SHP77 (cell line): Measurements from ENCODE around the gene TNFRSF13B.
A peak's percentile ranks its signal among the peaks of the same experiment; 100 is the strongest.

ENCODE experiments used
- DNase-seq, 2 experiments: peaks; one replicate each; lab custom pipeline; 2025; lab: John Stamatoyannopoulos, UW

The TNFRSF13B gene

DNA sequence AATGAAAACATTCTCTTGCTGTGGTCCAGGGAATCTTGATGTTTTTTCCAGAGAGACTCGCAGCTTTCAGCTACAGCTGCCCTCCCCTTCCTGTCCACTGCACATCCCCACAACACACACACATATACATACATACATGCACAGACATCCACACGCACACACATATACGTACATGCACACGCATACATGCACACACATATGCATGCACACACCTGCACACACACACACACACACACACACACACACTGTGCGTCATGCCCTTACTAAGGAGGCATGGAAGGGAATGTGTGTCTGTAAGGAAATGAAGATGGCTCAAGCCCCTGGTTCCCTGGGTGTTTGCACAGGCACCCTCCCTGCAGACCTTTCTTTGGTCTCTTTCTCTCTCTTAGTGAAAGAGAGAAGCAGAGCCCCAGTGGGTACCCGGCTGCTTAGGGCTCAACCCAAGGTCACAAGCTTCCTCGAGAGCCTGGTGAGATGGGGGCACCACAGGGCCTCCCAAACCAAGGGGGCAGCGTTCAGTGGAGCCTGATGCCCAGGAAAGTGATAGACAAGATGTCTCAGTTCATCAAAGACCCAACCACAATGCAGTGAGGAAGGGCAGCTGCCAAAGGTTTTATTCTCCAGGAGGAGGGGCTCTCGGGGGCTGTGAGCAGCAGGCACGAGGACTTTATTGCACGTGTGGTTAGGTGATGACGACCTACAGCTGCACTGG lies 33.3 kb downstream of the TNFRSF13B start:
- DNase-seq: peak; percentile 61 to 89

DNA sequence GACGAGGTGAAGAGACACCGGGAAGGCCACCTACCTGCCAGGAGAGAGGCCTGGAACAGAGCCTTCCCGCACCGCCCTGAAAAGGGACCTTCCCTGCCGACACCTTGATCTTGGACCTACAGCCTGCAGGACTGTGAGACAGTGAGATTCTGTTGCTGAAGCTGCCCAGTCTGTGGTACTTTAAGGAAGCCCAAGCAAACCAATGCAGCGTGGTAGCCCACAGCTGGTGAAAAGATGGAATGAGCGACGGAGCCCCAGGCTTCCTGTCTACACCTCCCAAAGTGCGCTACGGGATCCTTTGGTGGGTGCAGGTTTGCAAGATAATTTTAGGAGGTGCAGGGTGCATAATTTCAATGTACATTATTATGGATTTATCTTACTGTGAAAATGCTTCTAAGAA lies 33.9 kb downstream of the TNFRSF13B start:
- DNase-seq: no peak

DNA sequence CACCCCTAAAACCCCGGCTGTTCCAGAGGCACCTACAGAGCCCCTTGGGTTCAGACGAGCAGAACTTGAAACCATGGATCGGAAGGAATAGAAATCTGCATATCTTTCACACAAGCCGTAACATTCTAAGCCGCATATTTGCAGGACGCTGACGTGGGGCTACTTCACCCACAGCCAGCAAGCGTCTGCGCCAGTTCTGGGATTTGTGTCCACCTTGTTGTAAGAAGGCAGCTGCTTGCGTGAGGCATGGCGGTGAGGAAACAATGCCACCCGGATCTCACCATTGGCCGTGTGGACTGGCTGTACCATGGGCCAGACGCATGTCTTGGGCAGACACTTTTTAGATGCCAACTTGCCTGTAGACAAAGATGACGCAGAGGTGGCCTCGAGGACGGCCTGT lies 34.5 kb downstream of the TNFRSF13B start:
- no peak for DNase-seq

DNA sequence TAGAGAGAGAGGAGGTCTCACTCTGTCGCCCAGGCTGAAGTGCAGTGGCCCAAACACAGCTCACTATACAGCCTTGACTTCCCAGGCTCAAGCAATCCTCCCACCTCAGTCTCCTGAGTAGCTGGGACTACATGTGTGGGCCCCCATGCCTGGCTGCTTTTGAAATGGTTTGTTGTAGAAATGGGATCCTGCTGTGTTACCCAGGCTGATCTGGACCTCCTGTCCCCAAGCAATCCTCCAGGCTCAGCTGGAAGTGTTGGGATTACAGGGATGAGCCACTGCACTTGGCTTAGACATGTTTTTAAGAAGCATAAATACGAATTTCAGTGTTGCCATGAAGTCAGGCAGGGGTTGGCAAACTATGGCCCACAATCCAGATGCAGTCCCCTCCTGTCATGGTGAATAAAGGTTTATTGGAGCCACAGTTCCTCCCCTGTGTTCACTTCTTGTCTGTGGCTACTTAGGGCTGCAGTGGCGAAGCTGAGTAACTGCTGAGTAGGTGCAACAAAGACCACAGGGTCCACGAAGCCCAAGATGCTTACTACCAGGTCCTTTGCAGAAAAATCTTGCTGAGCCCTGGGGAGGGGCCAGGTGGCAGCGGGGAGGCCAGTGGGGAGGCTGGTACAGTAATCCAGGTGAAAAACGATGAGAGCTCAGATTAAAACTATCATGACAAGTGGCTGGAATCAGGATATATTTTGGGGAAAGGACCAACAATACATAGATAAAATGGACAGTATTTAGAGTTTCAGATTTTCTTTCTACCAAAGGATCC lies 35.2 kb downstream of the TNFRSF13B start:
- DNase-seq: no peak

DNA sequence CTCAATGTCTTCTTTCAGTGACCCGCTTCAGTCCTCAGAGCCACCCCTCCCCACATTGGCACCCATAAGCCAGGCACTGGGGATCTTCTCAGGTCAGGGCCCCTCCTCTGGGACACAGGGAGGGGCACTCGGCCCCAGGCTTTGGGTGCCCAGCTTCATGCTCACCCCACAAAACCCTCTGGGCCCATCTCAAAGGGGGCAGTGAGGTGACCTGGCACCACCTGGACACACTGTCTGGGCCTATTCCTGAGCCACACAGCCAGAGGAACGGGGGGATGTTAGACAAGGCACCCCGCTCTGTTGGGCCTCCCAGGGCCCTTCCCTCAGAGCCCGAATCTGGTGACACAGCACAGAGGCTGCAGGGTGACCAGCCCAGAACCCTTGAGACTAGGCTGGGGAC lies 36.1 kb downstream of the TNFRSF13B start:
- DNase-seq: no peak

DNA sequence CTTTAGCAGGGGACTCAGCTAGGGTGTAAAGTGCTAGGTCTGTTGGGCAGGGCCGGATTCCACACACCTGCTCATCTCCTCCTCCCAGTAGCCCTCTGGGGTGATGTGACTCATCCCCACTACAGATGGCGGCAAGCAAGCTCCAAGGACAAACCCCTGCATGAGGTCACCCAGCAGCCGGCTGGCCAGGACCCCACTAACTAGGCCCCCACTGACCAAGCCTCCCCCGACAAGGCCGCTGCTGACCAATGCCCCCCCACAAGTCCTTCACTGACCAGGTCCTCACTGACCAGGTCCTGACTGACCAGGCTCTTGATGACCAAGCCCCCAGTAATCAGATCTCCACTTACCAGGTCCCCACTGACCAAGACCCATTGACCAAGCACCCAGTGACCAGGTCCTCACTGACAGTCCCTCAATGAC lies 36.7 kb downstream of the TNFRSF13B start:
- peak; percentile 73 to 93 for DNase-seq

DNA sequence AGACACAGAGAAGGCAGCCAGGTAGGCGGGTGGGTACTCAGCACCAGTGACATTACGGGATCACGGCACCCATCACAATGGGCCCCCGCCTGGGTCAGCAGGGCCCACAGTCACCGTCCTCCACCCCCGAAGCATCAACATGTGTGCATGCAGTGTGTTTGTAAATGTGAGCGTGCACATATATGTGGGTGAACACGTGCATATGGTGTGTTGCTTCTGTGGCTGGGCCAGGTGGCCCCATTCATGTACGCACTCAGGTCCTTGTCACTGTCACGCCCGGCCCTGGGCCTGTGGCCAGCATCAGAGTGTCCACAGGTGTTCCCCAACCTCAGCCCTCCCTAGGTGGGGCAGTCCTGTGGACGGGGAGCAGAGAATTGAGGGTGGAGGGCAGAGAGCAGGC lies 37.1 kb downstream of the TNFRSF13B start:
- peak; percentile 62 to 78 for DNase-seq

DNA sequence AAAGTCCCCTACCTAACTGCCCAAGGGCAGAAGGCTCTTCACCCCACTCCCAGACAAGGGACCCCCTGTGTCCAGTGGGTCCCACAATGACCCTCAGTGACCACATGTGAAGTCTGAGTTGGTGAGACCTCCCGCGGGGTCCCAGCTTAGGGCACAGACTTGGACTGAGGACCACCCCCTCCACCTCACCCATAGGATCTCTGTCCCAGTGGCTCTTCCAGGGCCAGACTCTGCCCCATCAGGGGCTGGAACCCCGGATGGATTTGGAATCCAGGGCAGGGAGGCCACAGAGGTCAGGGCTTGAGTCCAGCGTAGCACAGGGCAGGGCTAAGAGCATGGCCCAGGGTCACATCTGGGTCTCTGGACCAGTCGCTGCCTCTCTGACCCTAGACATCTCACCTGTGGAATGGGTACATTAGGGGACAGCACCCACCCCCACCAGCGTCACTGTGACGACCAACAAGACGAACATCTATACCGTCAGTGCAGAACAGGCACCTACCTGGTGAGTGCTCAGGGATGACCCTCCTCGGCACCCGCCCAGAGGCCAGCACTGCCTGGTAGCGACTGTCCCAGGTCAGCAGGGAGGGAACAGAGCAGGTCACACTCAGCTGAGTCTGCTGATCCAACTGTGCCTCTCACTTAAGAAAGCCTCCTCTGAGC lies 37.7 kb downstream of the TNFRSF13B start:
- DNase-seq: no peak

- DNase-seq: peak; percentile 96 to 98
Observed at GRCh38 chr17:16933317-16934132, 38.4 kb downstream of the TNFRSF13B start.

DNA sequence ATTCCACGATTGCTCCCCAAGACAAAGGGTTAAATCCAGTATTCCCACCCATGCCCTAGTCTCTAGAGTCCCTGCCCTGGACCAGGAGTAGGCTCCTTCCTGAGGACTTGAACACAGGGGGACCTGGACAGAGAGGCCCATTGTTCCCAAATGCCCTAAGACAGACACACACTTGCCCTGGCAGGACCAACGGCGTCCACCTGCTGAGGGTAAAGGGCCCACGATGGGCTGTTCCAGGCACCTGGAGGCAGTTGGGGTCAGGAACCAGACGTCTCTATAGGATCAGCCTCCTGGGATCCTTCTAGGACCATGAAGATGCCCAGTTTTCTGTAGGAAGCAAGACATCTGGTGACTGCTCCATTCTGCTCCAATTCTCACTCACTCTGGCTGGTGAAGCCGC lies 39.3 kb downstream of the TNFRSF13B start:
- no peak for DNase-seq

DNA sequence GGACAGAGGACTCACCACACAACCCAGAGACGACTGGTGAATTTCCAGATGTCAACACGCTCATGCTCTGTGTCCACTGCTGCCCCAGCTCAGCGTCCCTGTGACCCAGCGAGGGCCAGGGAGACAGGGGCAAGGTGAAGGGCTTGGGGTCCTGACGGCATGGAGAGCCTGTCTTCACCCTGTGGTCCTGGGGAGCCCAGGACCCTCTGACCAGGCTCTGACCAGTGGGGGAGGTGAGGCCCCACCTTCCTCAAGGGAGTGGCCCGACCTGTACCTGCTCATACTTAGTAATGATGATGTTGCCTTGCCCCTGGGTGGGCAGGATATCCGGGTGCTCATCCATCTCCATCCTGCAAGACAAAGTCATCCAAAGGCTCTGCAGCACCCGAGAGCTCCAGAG lies 39.8 kb downstream of the TNFRSF13B start:
- no peak for DNase-seq

DNA sequence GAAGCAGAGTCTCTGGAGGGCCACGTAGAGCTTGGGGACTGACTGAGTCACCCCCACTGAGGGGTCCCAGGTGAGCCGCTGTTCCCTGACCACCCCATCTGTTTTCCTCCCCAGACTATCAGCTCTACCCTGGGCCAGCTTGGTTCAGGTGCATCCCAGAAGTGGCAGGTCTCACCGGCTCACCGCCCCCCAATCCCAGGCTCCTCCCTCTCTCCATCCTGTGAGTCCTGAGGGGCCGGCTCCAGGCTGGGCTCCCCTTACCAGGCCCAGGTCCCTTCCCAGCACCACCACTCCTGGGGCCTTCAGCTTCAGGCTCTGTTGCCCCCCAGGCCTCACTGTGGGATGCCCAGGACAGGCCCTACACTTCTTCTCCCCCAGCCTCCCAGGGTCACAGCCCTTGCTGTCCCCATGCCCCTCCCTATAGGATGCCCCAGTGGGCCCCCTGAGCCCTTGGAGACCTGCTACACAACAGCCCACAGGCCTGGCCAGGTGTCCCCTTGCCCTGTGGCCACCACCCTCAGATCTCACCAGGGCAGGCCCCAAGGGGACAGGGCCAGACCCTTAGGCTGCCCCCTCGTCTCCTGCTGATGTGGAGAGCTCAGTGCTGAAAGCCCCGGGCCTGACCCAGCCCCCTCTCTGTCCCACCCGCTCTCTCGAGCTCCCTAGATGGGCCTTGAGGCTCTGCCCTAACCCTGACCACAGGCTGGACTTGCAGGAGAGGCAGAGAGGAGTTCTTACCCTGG lies 40.4 kb downstream of the TNFRSF13B start:
- DNase-seq: no peak

- no peak for DNase-seq
Observed at GRCh38 chr17:16930571-16931317, 41.2 kb downstream of the TNFRSF13B start.

DNA sequence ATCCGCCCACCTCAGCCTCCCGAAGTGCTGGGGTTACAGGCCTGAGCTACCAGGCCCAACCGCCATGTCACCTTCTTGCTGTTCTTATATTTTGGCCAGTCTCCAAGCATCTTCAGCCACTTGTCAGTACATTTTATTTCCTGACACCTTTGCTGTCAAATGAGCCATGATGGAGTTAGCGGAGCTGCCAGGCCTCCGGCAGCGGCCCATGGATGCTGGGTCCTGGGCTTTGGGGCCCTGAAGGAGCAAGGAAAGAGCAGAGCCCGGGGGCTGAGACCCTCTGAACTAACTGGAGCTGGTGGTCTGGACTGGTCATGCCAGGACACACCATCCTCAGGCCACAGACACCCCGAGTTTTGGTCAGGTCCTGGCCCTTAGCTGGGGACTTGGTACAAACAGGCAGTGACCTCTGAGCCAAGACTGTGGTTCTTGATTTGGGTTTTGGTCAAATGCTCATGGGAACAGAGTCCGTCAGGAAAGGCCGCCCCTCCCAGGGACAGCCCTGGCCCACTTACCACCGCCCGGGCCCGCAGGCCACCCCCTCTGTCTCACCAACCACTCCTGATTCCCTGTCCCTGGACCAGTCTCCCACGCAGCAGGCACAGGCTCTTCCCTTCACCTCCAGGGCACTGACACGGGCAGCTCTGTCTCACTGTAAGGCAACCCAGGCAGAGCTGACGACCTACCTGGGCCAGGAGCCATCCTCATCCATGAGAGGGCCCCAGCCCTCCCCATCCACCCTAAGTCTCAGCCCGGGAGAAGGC lies 42.0 kb downstream of the TNFRSF13B start:
- no peak for DNase-seq

DNA sequence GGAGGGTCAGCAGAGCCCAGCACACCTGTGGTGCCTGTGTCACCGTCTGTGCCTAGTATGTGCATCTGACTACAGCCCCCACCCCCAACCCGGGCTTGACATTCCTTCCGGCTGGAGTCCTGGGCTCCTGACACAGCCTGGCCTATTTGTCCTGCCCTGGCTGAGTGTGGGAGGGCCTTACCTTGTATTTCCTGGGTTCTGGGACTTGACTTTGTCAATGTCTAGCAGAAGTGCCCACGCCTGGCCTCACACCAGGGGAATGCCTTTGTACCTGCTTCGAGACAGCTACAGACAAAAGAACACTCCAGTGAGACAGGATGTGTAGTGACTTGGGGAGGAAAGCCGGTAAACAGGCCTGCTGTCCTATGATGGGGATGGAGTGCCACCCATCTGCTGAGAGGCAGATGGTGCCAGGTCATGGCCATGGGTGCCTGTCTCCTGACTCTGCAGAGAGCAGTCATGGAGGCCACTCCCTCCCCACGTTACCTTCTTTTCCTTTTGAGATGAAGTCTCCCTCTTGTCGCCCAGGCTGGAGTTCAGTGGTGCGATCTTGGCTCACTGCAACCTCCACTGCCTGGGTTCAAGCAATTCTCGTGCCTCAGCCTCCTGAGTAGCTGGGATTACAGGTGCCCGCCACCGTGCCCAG lies 42.8 kb downstream of the TNFRSF13B start:
- DNase-seq: peak in 1 of 2 experiments; percentile 69

- DNase-seq: no peak
Observed at GRCh38 chr17:16928406-16929034, 43.4 kb downstream of the TNFRSF13B start.

DNA sequence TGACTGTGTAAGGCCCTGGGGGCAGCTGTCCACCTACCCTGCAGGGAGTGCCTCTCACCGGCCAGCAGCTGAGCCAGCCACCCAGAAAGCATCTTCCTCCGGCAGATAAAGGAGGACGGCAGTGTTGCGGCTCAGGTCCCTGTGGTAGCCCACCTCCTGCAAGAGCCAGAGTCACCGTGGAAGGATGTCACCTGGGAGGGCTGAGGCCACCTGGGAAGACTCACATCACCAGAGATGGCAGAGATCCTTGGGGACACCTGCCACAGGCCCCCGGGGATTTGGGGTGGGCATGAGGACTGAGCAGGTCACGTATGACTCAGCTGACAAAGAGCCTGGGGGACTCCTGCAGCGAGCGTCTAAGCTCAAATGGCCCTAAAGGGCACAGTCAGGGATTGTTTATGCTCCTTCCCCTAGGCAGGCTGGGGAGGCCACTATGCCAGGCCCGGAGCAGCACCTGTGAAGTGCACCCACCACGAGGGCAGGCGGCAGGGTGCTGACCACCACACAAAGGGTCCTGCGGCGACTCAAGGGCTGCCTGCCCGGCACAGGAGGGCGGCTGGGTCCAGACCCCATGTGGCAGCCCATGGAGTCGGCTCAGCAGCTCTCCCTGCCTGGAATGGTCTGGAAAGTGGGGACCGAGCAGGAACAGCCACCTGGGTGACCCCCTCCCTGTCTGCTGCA lies 44.1 kb downstream of the TNFRSF13B start:
- DNase-seq: no peak
